ENCODE data around the gene CFAP410.

The CFAP410 gene

DNA sequence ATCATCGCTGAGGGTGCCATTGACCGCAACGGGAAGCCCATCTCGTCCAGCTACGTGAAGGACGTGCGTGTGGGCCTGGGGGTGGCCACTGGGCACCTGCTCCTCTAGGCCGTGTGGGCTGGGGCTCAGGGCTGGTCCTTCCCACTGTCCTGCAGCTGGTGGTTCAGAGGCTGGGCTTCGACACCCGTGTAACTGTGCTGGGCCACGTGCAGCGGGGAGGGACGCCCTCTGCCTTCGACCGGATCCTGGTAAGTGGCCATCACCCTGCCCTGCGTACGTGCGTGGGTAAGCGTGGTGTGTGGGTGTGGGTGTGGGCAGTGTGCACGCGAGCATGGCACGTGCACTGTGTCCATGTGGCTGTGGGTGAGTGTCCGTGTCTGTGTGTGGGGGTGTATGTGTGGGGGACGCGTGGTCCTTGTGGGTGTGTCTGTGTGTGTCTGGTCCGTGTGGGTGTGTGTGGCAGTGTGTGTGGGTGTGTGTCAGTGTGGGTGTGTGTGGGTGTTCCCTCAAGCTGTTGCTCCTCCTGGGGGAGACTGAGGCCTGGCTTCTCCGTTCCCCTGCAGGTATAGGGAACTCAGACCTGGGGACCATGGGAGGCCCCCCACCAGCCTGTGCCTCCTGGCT is 22.8 kb downstream of the CFAP410 start:
- ATAC-seq, result no peak
- TF ChIP-seq BACH2 (CRISPR knock-in tag; IDR thresholded peaks at IDR 0.05; ENCODE audit: borderline replicate concordance) (no peak), TOX (CRISPR knock-in tag; IDR thresholded peaks at IDR 0.05; ENCODE audit: borderline replicate concordance) (no peak), ZNF8 (CRISPR knock-in tag; IDR thresholded peaks at IDR 0.05) (no peak), ZNF565 (CRISPR knock-in tag; conservative IDR thresholded peaks at IDR 0.05; ENCODE audit: low read depth) (no peak), ISL1 (CRISPR knock-in tag; IDR thresholded peaks at IDR 0.05) (no peak), RARB (CRISPR knock-in tag; IDR thresholded peaks at IDR 0.05) (no peak), SNAI2 (CRISPR knock-in tag; IDR thresholded peaks at IDR 0.05) (no peak), PPARA (CRISPR knock-in tag; IDR thresholded peaks at IDR 0.05; ENCODE audit: borderline replicate concordance) (no peak), ESRRG (CRISPR knock-in tag; IDR thresholded peaks at IDR 0.05) (no peak), ZNF70 (CRISPR knock-in tag; IDR thresholded peaks at IDR 0.05) (no peak), ZFP3 (CRISPR knock-in tag; IDR thresholded peaks at IDR 0.05) (no peak), ZFP30 (CRISPR knock-in tag; IDR thresholded peaks at IDR 0.05) (no peak), OSR1 (CRISPR knock-in tag; IDR thresholded peaks at IDR 0.05) (no peak), ARNTL (CRISPR knock-in tag; IDR thresholded peaks at IDR 0.05; ENCODE audit: borderline replicate concordance, low read depth) (no peak), TCF4 (CRISPR knock-in tag; IDR thresholded peaks at IDR 0.05; ENCODE audit: borderline replicate concordance) (no peak), GLIS3 (CRISPR knock-in tag; IDR thresholded peaks at IDR 0.05) (no peak)
- TF ChIP-seq, protein P1, sequence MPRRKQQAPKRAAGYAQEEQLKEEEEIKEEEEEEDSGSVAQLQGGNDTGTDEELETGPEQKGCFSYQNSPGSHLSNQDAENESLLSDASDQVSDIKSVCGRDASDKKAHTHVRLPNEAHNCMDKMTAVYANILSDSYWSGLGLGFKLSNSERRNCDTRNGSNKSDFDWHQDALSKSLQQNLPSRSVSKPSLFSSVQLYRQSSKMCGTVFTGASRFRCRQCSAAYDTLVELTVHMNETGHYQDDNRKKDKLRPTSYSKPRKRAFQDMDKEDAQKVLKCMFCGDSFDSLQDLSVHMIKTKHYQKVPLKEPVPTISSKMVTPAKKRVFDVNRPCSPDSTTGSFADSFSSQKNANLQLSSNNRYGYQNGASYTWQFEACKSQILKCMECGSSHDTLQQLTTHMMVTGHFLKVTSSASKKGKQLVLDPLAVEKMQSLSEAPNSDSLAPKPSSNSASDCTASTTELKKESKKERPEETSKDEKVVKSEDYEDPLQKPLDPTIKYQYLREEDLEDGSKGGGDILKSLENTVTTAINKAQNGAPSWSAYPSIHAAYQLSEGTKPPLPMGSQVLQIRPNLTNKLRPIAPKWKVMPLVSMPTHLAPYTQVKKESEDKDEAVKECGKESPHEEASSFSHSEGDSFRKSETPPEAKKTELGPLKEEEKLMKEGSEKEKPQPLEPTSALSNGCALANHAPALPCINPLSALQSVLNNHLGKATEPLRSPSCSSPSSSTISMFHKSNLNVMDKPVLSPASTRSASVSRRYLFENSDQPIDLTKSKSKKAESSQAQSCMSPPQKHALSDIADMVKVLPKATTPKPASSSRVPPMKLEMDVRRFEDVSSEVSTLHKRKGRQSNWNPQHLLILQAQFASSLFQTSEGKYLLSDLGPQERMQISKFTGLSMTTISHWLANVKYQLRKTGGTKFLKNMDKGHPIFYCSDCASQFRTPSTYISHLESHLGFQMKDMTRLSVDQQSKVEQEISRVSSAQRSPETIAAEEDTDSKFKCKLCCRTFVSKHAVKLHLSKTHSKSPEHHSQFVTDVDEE (CRISPR knock-in tag; IDR thresholded peaks at IDR 0.05), result no peak
- TF ChIP-seq, protein P2, sequence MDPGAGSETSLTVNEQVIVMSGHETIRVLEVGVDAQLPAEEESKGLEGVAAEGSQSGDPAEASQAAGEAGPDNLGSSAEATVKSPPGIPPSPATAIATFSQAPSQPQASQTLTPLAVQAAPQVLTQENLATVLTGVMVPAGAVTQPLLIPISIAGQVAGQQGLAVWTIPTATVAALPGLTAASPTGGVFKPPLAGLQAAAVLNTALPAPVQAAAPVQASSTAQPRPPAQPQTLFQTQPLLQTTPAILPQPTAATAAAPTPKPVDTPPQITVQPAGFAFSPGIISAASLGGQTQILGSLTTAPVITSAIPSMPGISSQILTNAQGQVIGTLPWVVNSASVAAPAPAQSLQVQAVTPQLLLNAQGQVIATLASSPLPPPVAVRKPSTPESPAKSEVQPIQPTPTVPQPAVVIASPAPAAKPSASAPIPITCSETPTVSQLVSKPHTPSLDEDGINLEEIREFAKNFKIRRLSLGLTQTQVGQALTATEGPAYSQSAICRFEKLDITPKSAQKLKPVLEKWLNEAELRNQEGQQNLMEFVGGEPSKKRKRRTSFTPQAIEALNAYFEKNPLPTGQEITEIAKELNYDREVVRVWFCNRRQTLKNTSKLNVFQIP (CRISPR knock-in tag; IDR thresholded peaks at IDR 0.05; ENCODE audit: borderline replicate concordance, low read depth), result no peak
- TF ChIP-seq, protein P3, sequence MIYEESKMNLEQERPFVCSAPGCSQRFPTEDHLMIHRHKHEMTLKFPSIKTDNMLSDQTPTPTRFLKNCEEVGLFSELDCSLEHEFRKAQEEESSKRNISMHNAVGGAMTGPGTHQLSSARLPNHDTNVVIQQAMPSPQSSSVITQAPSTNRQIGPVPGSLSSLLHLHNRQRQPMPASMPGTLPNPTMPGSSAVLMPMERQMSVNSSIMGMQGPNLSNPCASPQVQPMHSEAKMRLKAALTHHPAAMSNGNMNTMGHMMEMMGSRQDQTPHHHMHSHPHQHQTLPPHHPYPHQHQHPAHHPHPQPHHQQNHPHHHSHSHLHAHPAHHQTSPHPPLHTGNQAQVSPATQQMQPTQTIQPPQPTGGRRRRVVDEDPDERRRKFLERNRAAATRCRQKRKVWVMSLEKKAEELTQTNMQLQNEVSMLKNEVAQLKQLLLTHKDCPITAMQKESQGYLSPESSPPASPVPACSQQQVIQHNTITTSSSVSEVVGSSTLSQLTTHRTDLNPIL (CRISPR knock-in tag; IDR thresholded peaks at IDR 0.05; ENCODE audit: low read depth), result no peak

DNA sequence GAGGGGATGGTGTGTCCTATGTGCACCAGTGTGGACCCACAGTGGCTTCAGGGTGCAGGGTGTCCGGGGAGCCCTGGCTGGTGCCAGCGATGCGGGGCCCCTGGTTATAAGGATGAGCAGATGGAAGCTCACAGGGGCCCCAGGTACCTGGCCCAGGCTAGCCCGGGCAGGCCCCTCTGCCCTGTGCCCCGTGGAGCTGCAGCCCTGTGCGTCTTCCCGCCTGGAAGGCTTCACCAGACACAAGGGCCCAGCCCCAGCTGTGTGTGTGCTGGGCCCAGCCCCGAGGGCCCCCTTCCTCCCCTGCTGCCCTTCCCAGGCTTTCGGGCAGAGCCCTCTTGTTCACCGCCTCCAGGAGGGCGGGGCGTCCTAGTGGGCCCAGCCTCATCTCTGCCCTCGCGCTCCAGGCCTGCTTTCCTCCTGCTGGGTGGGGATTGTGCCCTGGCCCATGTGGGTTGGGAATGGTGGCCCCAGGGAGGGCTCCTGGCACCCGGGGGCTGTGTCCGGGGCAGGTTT is 23.4 kb downstream of the CFAP410 start:
- ATAC-seq, result no peak; the same call in 2 of the 3 replicates
- TF ChIP-seq TOX (CRISPR knock-in tag; IDR thresholded peaks at IDR 0.05; ENCODE audit: borderline replicate concordance) (no peak), ARNTL (CRISPR knock-in tag; IDR thresholded peaks at IDR 0.05; ENCODE audit: borderline replicate concordance, low read depth) (no peak), BACH2 (CRISPR knock-in tag; IDR thresholded peaks at IDR 0.05; ENCODE audit: borderline replicate concordance) (no peak), CSDC2 (CRISPR knock-in tag; IDR thresholded peaks at IDR 0.05) (no peak), ZNF565 (CRISPR knock-in tag; conservative IDR thresholded peaks at IDR 0.05; ENCODE audit: low read depth) (no peak), OSR1 (CRISPR knock-in tag; IDR thresholded peaks at IDR 0.05) (no peak), GLIS3 (CRISPR knock-in tag; IDR thresholded peaks at IDR 0.05) (no peak), TCF4 (CRISPR knock-in tag; IDR thresholded peaks at IDR 0.05; ENCODE audit: borderline replicate concordance) (no peak), ZFP3 (CRISPR knock-in tag; IDR thresholded peaks at IDR 0.05) (no peak), ZC3H10 (CRISPR knock-in tag; IDR thresholded peaks at IDR 0.05) (no peak), RARB (CRISPR knock-in tag; IDR thresholded peaks at IDR 0.05) (no peak), ESRRG (CRISPR knock-in tag; IDR thresholded peaks at IDR 0.05) (no peak), ZNF8 (CRISPR knock-in tag; IDR thresholded peaks at IDR 0.05) (no peak), ZFP30 (CRISPR knock-in tag; IDR thresholded peaks at IDR 0.05) (no peak), PPARA (CRISPR knock-in tag; IDR thresholded peaks at IDR 0.05; ENCODE audit: borderline replicate concordance) (no peak)
- TF ChIP-seq, protein P4, sequence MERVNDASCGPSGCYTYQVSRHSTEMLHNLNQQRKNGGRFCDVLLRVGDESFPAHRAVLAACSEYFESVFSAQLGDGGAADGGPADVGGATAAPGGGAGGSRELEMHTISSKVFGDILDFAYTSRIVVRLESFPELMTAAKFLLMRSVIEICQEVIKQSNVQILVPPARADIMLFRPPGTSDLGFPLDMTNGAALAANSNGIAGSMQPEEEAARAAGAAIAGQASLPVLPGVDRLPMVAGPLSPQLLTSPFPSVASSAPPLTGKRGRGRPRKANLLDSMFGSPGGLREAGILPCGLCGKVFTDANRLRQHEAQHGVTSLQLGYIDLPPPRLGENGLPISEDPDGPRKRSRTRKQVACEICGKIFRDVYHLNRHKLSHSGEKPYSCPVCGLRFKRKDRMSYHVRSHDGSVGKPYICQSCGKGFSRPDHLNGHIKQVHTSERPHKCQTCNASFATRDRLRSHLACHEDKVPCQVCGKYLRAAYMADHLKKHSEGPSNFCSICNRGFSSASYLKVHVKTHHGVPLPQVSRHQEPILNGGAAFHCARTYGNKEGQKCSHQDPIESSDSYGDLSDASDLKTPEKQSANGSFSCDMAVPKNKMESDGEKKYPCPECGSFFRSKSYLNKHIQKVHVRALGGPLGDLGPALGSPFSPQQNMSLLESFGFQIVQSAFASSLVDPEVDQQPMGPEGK (CRISPR knock-in tag; IDR thresholded peaks at IDR 0.05; ENCODE audit: borderline replicate concordance), result no peak
- TF ChIP-seq, protein P5, sequence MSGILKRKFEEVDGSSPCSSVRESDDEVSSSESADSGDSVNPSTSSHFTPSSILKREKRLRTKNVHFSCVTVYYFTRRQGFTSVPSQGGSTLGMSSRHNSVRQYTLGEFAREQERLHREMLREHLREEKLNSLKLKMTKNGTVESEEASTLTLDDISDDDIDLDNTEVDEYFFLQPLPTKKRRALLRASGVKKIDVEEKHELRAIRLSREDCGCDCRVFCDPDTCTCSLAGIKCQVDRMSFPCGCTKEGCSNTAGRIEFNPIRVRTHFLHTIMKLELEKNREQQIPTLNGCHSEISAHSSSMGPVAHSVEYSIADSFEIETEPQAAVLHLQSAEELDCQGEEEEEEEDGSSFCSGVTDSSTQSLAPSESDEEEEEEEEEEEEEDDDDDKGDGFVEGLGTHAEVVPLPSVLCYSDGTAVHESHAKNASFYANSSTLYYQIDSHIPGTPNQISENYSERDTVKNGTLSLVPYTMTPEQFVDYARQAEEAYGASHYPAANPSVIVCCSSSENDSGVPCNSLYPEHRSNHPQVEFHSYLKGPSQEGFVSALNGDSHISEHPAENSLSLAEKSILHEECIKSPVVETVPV (CRISPR knock-in tag; IDR thresholded peaks at IDR 0.05), result no peak
- TF ChIP-seq, protein P1 (CRISPR knock-in tag; IDR thresholded peaks at IDR 0.05), result no peak
- TF ChIP-seq, protein P2 (CRISPR knock-in tag; IDR thresholded peaks at IDR 0.05; ENCODE audit: borderline replicate concordance, low read depth), result no peak
